CD4-positive, CD25-positive, alpha-beta regulatory T cell (primary cell): Measurements from ENCODE around the gene PKP2. TPM values are rescaled to one million over a fixed set of nuclear protein-coding genes. Genes with fewer than 3 reads are reported as not detected.

Experiments used
- ATAC-seq, 2 donors: fragments of 150-1000 bp; cut with Tn5 transposase; one replicate each; pipeline ENCODE4 v1.10.0; 2021; ENCODE audit warnings: low read depth in 2 of 2, moderate number of reproducible peaks in 2 of 2, moderate library complexity in 1 of 2
- DNase-seq, 3 donors: peaks; one replicate each; pipeline versions ENCODE4 v3.0.0 to v3.0.0-alpha.2; 2012 to 2022; ENCODE audit warnings: mixed read lengths in 1 of 3
- H3K27ac ChIP-seq: one replicate; pipeline ENCODE4 v1.7.0; 2013; ENCODE audit warnings: mild to moderate bottlenecking, low read length; ENCODE audit not compliant: insufficient read depth, poor library complexity, severe bottlenecking
- H3K27me3 ChIP-seq: one replicate; pipeline ENCODE4 v1.7.0; 2013; ENCODE audit warnings: low read length; ENCODE audit not compliant: control insufficient read depth, insufficient read depth
- H3K36me3 ChIP-seq: one replicate; pipeline ENCODE4 v1.7.0; 2013; ENCODE audit warnings: mild to moderate bottlenecking, low read length, moderate library complexity; ENCODE audit not compliant: control insufficient read depth, insufficient read depth
- H3K4me1 ChIP-seq: 2 replicates; pipeline ENCODE4 v1.7.0; 2013; ENCODE audit warnings: mild to moderate bottlenecking, low read length; ENCODE audit not compliant: insufficient read depth, control insufficient read depth, poor library complexity, severe bottlenecking
- H3K4me3 ChIP-seq: one replicate; pipeline ENCODE4 v1.7.0; 2013; ENCODE audit warnings: low read depth, mild to moderate bottlenecking, low read length, moderate library complexity
- H3K9me3 ChIP-seq, 2 experiments: 1 replicate in 1 of 2; 2 replicates in 1 of 2; pipeline ENCODE4 v1.7.0; 2013; ENCODE audit warnings: low read length in 2 of 2, mild to moderate bottlenecking in 1 of 2, moderate library complexity in 1 of 2; ENCODE audit not compliant: control insufficient read depth in 2 of 2
- H3K27ac Mint-ChIP-seq, 3 donors: one replicate each; pipeline ENCODE4 v1.8.0; 2020 to 2022; ENCODE audit warnings: mild to moderate bottlenecking in 3 of 3, mixed read lengths in 3 of 3, moderate library complexity in 2 of 3
- H3K27me3 Mint-ChIP-seq: one replicate; pipeline ENCODE4 v1.8.0; 2022; ENCODE audit warnings: mild to moderate bottlenecking, mixed read lengths
- H3K36me3 Mint-ChIP-seq: one replicate; pipeline ENCODE4 v1.8.0; 2020; ENCODE audit warnings: mixed read lengths
- H3K4me1 Mint-ChIP-seq, 4 donors: one replicate each; pipeline ENCODE4 v1.8.0; 2020 to 2022; ENCODE audit warnings: mixed read lengths in 4 of 4, mild to moderate bottlenecking in 1 of 4
- H3K4me3 Mint-ChIP-seq, 4 donors: one replicate each; pipeline ENCODE4 v1.8.0; 2020 to 2022; ENCODE audit warnings: mild to moderate bottlenecking in 4 of 4, mixed read lengths in 4 of 4, moderate library complexity in 3 of 4
- H3K9me3 Mint-ChIP-seq, 7 donors: one replicate each; pipeline ENCODE4 v1.8.0; 2020 to 2022; ENCODE audit warnings: mixed read lengths in 7 of 7, mild to moderate bottlenecking in 3 of 7, moderate library complexity in 2 of 7
- polyA plus RNA-seq, 4 donors: library from polyadenylated mRNA; unstranded; fragments of 300-500 nt; fragmentation: Illumina TruSeq; gene quantifications; one replicate each; pipeline ENCODE4 v1.2.3, GENCODE V29; 2021
- total RNA-seq: library from RNA; stranded (reverse); gene quantifications from one replicate; pipeline ENCODE4 v1.2.3, GENCODE V29; 2022

The PKP2 gene
- total and polyA plus RNA-seq, 5 donors from 2014 or later: 0.05 to 0.69 TPM; not detected in 3

DNA sequence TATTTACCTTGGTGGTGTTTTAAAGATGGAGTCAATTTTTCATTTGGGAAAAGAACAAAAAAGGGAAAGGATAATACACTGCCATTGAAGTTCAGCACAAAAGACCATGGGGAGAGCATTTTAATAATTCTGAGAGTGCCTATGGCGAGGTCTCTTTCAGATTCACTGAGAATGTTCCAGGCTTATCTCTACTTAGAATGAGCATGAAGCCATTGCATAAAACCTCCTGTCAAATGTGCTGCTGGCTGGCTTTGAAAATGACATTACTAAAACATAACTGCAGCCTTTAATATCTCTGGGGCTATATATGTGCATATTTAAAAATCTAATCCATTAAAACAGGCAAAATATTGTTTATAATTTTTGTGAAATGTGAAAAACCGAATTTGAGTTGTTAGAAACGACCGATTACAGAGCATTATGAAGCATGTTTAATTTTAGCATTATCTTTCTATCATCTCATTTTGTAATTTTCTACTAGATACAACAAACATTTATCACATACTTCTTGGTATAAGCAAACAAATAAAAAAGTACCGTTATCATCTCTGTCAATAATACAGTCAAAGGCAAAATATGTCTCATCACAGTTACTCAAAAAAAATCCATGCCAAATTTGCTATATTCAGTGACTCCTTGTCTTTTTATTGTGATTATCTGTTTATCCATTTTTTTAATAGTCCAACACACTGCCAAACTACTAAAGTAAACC is 95.2 kb downstream of the PKP2 start:
- ATAC-seq (no peak), DNase-seq (no peak)
- H3K36me3 ChIP-seq: no peaks in the 10 kb centered on the region
- Mint-ChIP-seq H3K4me1 (no peaks in the 10 kb centered on the region), H3K36me3 (no peaks in the 10 kb centered on the region), H3K27me3 (peaks cover 4% of the 10 kb centered on the region), H3K9me3 (peaks cover 0 to 5% (median 0%) of the 10 kb centered on the region in 7 donors), H3K4me3 (no peak overlapping the region), H3K27ac (no peak overlapping the region)
- no peaks in the 10 kb centered on the region for H3K27me3 ChIP-seq
- H3K27ac ChIP-seq: no peak overlapping the region
- no peaks in the 10 kb centered on the region for H3K4me1 ChIP-seq
- no peak overlapping the region for H3K4me3 ChIP-seq
- H3K9me3 ChIP-seq: no peaks in the 10 kb centered on the region

DNA sequence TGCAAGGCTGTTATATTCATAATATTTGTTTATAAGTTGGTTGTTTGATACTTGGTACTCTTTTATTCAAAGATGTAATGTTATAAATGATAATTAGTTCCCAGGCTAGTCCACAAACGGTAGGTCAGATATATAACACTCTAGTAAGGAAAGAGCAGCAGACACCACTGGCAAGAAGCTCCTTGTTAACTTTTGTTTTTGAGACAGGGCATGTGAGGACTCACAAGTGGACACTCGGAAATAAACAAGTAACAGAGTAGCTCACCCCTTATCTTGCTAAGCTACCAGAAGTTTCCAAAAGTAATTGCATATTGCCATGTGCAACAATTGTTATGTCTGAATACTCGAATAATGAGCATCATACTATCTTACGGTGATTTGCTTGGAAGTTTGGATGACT is 102.3 kb downstream of the PKP2 start:
- H3K36me3 ChIP-seq: no peaks in the 10 kb centered on the region
- no peak overlapping the region for H3K4me3 ChIP-seq
- no peak overlapping the region for H3K27ac Mint-ChIP-seq
- H3K36me3 Mint-ChIP-seq: no peaks in the 10 kb centered on the region
- H3K27me3 Mint-ChIP-seq: no peaks in the 10 kb centered on the region
- ATAC-seq (no peak), DNase-seq (no peak)
- H3K4me3 Mint-ChIP-seq: no peak overlapping the region
- H3K27ac ChIP-seq: no peak overlapping the region
- H3K4me1 ChIP-seq: no peaks in the 10 kb centered on the region
- H3K9me3 Mint-ChIP-seq: no peaks in the 10 kb centered on the region
- H3K4me1 Mint-ChIP-seq: no peaks in the 10 kb centered on the region
- H3K9me3 ChIP-seq: no peaks in the 10 kb centered on the region
- no peaks in the 10 kb centered on the region for H3K27me3 ChIP-seq

DNA sequence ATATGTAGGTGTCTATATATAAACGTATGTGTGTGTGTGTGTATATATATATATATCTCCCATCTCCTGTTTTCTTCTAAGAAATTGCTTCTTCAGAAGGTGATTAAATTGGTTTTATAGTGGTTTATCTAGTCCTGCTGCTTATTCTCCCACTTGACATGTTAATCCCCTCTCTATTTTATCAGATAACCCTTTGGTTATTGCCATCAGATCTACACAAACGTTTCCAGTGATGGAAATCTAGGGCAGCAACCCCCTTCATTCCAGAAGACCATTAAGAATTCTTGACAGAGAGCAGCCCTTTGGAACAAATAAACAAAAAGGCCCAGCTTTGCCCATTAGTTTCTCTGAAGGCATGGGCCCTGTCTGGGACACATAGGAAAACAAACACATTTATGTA is 106.7 kb downstream of the PKP2 start:
- H3K36me3 ChIP-seq: no peaks in the 10 kb centered on the region
- no peak for ATAC-seq
- H3K27ac ChIP-seq: no peak overlapping the region
- no peaks in the 10 kb centered on the region for H3K4me1 Mint-ChIP-seq
- H3K27ac Mint-ChIP-seq: no peak overlapping the region
- no peaks in the 10 kb centered on the region for H3K27me3 ChIP-seq
- H3K4me1 ChIP-seq: no peaks in the 10 kb centered on the region
- no peak for DNase-seq
- H3K4me3 ChIP-seq: no peak overlapping the region
- H3K36me3 Mint-ChIP-seq: no peaks in the 10 kb centered on the region
- H3K4me3 Mint-ChIP-seq: no peak overlapping the region
- no peaks in the 10 kb centered on the region for H3K27me3 Mint-ChIP-seq
- H3K9me3 Mint-ChIP-seq: peaks cover 0 to 1% (median 0%) of the 10 kb centered on the region in 7 donors
- no peaks in the 10 kb centered on the region for H3K9me3 ChIP-seq

DNA sequence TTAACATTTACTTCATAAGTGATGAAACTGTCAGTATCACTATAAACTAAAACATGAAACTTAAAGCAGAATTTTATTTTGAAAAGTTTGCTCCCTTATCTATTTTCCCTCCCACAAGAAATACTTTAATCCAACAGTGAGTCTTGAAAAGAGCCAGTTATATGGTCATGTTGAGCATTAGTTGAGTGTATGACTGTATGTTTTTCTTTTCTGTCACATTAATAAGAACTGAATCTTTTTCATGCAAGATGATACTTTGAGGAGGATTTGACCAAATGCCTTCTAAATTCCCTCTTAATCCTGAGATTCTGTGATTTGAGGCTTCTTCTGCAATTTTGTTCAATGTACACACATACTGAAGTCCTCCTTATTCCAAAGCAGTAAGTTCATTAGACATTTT is 107.1 kb downstream of the PKP2 start:
- no peaks in the 10 kb centered on the region for H3K27me3 ChIP-seq
- H3K4me3 Mint-ChIP-seq: no peak overlapping the region
- no peak for ATAC-seq

DNA sequence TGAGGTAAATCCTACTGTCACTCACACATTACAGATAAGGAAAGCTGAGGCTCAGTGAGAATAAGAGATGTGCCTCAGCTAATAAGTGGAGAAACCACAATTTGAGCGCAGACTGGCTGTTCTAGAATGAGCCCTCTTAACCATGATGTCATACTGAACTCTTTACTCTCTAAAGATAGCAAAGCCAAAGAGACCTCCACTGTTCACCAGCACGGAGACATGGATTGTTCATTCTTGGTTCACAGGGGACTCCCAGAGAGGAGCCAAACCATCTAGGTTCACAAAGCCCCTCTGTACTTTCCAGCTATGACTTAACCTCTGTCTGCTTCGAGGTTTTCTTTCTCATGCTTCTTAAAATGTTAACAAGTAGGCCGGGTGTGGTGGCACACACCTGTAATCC is 108.2 kb downstream of the PKP2 start:
- Histone ChIP-seq H3K9me3 (no peaks in the 10 kb centered on the region), H3K27me3 (no peaks in the 10 kb centered on the region), H3K36me3 (no peaks in the 10 kb centered on the region), H3K27ac (no peak overlapping the region), H3K4me3 (no peak overlapping the region), H3K4me1 (no peaks in the 10 kb centered on the region)
- Mint-ChIP-seq H3K9me3 (peaks cover 0 to 1% (median 0%) of the 10 kb centered on the region in 7 donors), H3K27me3 (no peaks in the 10 kb centered on the region), H3K4me1 (no peaks in the 10 kb centered on the region), H3K36me3 (no peaks in the 10 kb centered on the region), H3K4me3 (no peak overlapping the region), H3K27ac (no peak overlapping the region)
- ATAC-seq (no peak), DNase-seq (no peak)

More for the DNA sequence above, 107.1 kb downstream of the PKP2 start:
- Histone ChIP-seq H3K4me1 (no peaks in the 10 kb centered on the region), H3K36me3 (no peaks in the 10 kb centered on the region), H3K27ac (no peak overlapping the region), H3K4me3 (no peak overlapping the region), H3K9me3 (no peaks in the 10 kb centered on the region)
- Mint-ChIP-seq H3K27ac (no peak overlapping the region), H3K4me1 (no peaks in the 10 kb centered on the region), H3K36me3 (no peaks in the 10 kb centered on the region), H3K9me3 (peaks cover 0 to 1% (median 0%) of the 10 kb centered on the region in 7 donors), H3K27me3 (no peaks in the 10 kb centered on the region)
- DNase-seq: no peak

DNA sequence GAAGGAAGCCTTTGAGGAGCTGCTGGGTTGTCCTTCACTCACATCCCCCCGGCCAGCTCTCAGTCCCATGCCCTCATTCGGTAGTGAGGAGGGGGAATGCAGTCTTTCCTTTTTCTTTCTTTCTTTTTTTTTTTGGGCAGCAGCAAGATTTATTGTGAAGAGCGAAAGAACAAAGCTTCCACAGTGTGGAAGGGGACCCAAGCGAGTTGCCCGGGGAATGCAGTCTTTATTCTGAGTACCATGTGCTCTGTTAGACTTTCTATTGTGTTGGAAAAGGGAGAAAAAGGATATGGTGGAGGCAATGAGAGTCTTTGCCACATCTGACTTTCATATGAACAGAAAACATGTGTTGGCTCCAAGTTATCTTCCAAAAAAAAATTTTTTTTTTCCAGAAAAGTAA is 111.0 kb downstream of the PKP2 start:
- Mint-ChIP-seq H3K4me3 (no peak overlapping the region), H3K27me3 (no peaks in the 10 kb centered on the region), H3K27ac (no peak overlapping the region), H3K9me3 (peaks cover 0 to 1% (median 0%) of the 10 kb centered on the region in 7 donors), H3K36me3 (no peaks in the 10 kb centered on the region), H3K4me1 (no peaks in the 10 kb centered on the region)
- H3K4me3 ChIP-seq: no peak overlapping the region
- ATAC-seq (no peak), DNase-seq (no peak)
- H3K27me3 ChIP-seq: no peaks in the 10 kb centered on the region
- no peaks in the 10 kb centered on the region for H3K9me3 ChIP-seq
- no peaks in the 10 kb centered on the region for H3K4me1 ChIP-seq
- H3K27ac ChIP-seq: no peak overlapping the region
- no peaks in the 10 kb centered on the region for H3K36me3 ChIP-seq

DNA sequence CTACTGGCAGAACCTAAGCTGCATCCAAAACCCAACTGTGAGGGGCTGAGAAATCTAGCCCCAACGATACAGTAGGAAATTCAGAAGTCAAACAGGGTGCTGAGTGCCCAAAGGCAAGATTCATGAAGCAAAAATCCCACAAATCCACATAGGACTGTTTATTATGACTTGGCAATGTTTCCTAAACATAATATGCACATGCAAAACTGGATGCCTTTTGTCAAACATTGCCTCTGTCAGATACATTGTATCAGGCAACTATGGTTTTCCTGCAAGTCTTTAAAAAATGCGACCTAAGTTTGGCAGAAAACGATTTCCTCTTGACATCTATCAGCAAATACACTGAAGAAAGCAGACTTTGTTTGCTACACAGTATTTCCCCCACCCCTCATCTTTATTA is 113.5 kb downstream of the PKP2 start:
- H3K27me3 ChIP-seq: no peaks in the 10 kb centered on the region
- H3K27ac Mint-ChIP-seq: no peak overlapping the region
- no peaks in the 10 kb centered on the region for H3K36me3 Mint-ChIP-seq
- no peak for DNase-seq
- no peaks in the 10 kb centered on the region for H3K9me3 ChIP-seq
- H3K36me3 ChIP-seq: no peaks in the 10 kb centered on the region
- H3K4me1 Mint-ChIP-seq: no peaks in the 10 kb centered on the region
- no peak overlapping the region for H3K27ac ChIP-seq
- H3K4me3 Mint-ChIP-seq: no peak overlapping the region
- H3K4me3 ChIP-seq: no peak overlapping the region
- H3K27me3 Mint-ChIP-seq: peaks cover 11% of the 10 kb centered on the region
- peaks cover 0 to 1% (median 0%) of the 10 kb centered on the region in 7 donors for H3K9me3 Mint-ChIP-seq
- ATAC-seq: no peak
- no peaks in the 10 kb centered on the region for H3K4me1 ChIP-seq

DNA sequence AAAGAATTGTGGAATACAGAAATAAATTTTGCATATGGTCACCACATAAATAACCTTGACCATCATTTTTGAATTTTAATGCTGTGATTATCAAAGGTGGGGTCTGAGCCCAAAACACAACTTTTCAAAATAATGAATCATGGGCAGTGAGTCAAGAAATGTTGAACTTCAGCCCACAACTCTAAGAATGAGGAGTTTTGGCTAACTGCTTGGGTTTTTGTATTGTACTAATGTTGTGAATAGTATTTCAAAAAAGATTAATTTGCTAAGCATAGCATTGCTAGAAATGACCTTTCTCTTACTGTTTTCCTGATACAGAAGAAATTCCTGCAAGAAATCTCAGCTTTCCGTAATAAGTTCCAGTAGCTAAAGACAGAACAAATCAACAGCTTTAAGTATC is 116.5 kb downstream of the PKP2 start:
- no peaks in the 10 kb centered on the region for H3K4me1 Mint-ChIP-seq
- Histone ChIP-seq H3K9me3 (no peaks in the 10 kb centered on the region), H3K27ac (no peak overlapping the region), H3K27me3 (no peaks in the 10 kb centered on the region), H3K36me3 (no peaks in the 10 kb centered on the region), H3K4me1 (no peaks in the 10 kb centered on the region), H3K4me3 (no peak overlapping the region)
- no peak overlapping the region for H3K27ac Mint-ChIP-seq
- peaks cover 16% of the 10 kb centered on the region for H3K27me3 Mint-ChIP-seq
- no peaks in the 10 kb centered on the region for H3K9me3 Mint-ChIP-seq
- no peak overlapping the region for H3K4me3 Mint-ChIP-seq
- ATAC-seq (no peak), DNase-seq (no peak)
- H3K36me3 Mint-ChIP-seq: no peaks in the 10 kb centered on the region
